Upper lobe of left lung (tissue), 4 donors: Measurements from ENCODE around the gene SPINK2.

Experiments
- CTCF ChIP-seq, 6 experiments: fragments of 450-650 bp in 4 of 6; fragments of 200-600 bp in 2 of 6; sonication (generic) in 2 of 6; IDR thresholded peaks; one replicate each; pipeline ENCODE4 v1.5.1; 2016 to 2019; ENCODE audit warnings: antibody characterized with exemption in 6 of 6
- POLR2A ChIP-seq, 4 donors: fragments of 450-650 bp; IDR thresholded peaks; one replicate each; pipeline ENCODE4 v1.5.1; 2016 to 2017; ENCODE audit warnings: antibody characterized with exemption in 4 of 4, mild to moderate bottlenecking in 2 of 4
- POLR2AphosphoS5 ChIP-seq, 2 donors: sonication (generic); formaldehyde crosslinking; IDR thresholded peaks; one replicate each; pipeline ENCODE4 v1.5.1; 2017; ENCODE audit warnings: antibody characterized with exemption in 2 of 2

- TF ChIP-seq POLR2A (IDR thresholded peaks at IDR 0.05) (no peak), CTCF (IDR thresholded peaks at IDR 0.05) (no peak), POLR2AphosphoS5 (IDR thresholded peaks at IDR 0.05) (no peak)
Measured at GRCh38 chr4:56787380-56787779, 34.1 kb downstream of the SPINK2 start.
